ENCODE results near the gene JAKMIP3. TPM values are rescaled to one million over a fixed set of nuclear protein-coding genes. Genes with fewer than 3 reads are reported as not detected.

Gene JAKMIP3
- total RNA-seq, 1 experiment from 2014 or later = 0.17 TPM

- Histone ChIP-seq H3K4me2 (ENCODE audit: low read length) (no peak overlapping the region), H3K4me1 (ENCODE audit: control insufficient read depth in 1 of 2, insufficient read depth in 2 of 2, low read length in 2 of 2) (peaks cover 0 to 9% of the 10 kb centered on the region in 2 experiments; a peak in 1 of 4 replicates), H2AFZ (ENCODE audit: low read depth, low read length, poor library complexity, severe bottlenecking) (no peak overlapping the region), H4K20me1 (ENCODE audit: insufficient read depth) (no peaks in the 10 kb centered on the region), H3K79me2 (ENCODE audit: insufficient read depth, low read length) (no peaks in the 10 kb centered on the region), H3K9me2 (ENCODE audit: insufficient read depth) (no peaks in the 10 kb centered on the region), H3K27me3 (ENCODE audit: insufficient read depth, low read length) (no peaks in the 10 kb centered on the region), H3K9me3 (ENCODE audit: control insufficient read depth in 1 of 2, insufficient read depth in 1 of 2, low read depth in 1 of 2, low read length in 2 of 2) (no peaks in the 10 kb centered on the region), H3K9ac (ENCODE audit: low read length) (no peak overlapping the region), H3K4me3 (replicated peaks in 1 of 2; ENCODE audit: low read depth in 1 of 2, low read length in 2 of 2) (no peak overlapping the region), H3K36me3 (ENCODE audit: control insufficient read depth in 1 of 2, insufficient read depth in 2 of 2, low read length in 2 of 2) (no peaks in the 10 kb centered on the region), H3K27ac (ENCODE audit: low read depth, low read length) (no peak overlapping the region)
- ChIA-PET CTCF (no interaction called here), POLR2A (no interaction called here), RAD21 (ENCODE audit: low non-redundant PET in 1 of 2, low total read pairs in 2 of 2, uncharacterized antibody in 2 of 2, unreplicated experiment in 2 of 2) (no interaction called here)
- intact Hi-C loops (cut with micrococcal nuclease) = no loop called here
- DNase-seq (ENCODE audit: low read depth, low spot score) (no peak), ATAC-seq (no peak)
- TF ChIP-seq REST (IDR thresholded peaks at IDR 0.05; ENCODE audit: low read depth) (no peak), ATF3 (IDR thresholded peaks at IDR 0.05) (no peak), MAX (IDR thresholded peaks at IDR 0.05) (no peak), SRF (IDR thresholded peaks at IDR 0.05; ENCODE audit: low read depth) (no peak), FOSL1 (IDR thresholded peaks at IDR 0.05; ENCODE audit: low read depth) (no peak), ELF1 (IDR thresholded peaks at IDR 0.05; ENCODE audit: borderline replicate concordance, low read depth) (no peak), SIN3A (IDR thresholded peaks at IDR 0.05; ENCODE audit: low read depth) (no peak), EGR1 (IDR thresholded peaks at IDR 0.05; ENCODE audit: low read depth) (no peak), EZH2 (IDR thresholded peaks at IDR 0.05) (no peak), SP1 (IDR thresholded peaks at IDR 0.05; ENCODE audit: low read depth) (no peak), POLR2A (IDR thresholded peaks at IDR 0.05; ENCODE audit: borderline replicate concordance, extremely low read depth, insufficient read depth, insufficient read length) (no peak), EZH2phosphoT487 (IDR thresholded peaks at IDR 0.05; ENCODE audit: borderline replicate concordance) (no peak), ZNF274 (IDR thresholded peaks at IDR 0.05; ENCODE audit: low read depth, low read length) (no peak), CBX3 (IDR thresholded peaks at IDR 0.05; ENCODE audit: low read depth) (no peak), CEBPB (IDR thresholded peaks at IDR 0.05; ENCODE audit: low read depth) (no peak)
- BruUV-seq (replicated peaks) = no TSS peak
Measured at GRCh38 chr10:132019366-132019765, 46.4 kb upstream of the JAKMIP3 start.
